Hematopoietic multipotent progenitor cell (in vitro differentiated cells): ENCODE results near the gene MIS18A. TPM values are rescaled to one million over a fixed set of nuclear protein-coding genes. Genes with fewer than 3 reads are reported as not detected.
A peak's percentile ranks its signal among the peaks of the same experiment; 100 is the strongest.
"Not testable (repeated sequence)": the region's sequence is repeated elsewhere in the genome, so short reads cannot be mapped to it uniquely, and the experiment has no call there.

Experiments used
- DNase-seq, 3 donors: peaks; one replicate each; pipeline ENCODE4 v3.0.0-alpha.2; 2011 to 2015; ENCODE audit warnings: low read depth in 2 of 3, low spot score in 2 of 3
- total RNA-seq: library from RNA; depleted of rRNA; stranded (reverse); fragments of >200 nt; gene quantifications from one replicate; pipeline ENCODE4 v1.2.3, GENCODE V29; 2012

The MIS18A gene, protein sequence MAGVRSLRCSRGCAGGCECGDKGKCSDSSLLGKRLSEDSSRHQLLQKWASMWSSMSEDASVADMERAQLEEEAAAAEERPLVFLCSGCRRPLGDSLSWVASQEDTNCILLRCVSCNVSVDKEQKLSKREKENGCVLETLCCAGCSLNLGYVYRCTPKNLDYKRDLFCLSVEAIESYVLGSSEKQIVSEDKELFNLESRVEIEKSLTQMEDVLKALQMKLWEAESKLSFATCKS
- total RNA-seq, result 11.8 TPM

DNA sequence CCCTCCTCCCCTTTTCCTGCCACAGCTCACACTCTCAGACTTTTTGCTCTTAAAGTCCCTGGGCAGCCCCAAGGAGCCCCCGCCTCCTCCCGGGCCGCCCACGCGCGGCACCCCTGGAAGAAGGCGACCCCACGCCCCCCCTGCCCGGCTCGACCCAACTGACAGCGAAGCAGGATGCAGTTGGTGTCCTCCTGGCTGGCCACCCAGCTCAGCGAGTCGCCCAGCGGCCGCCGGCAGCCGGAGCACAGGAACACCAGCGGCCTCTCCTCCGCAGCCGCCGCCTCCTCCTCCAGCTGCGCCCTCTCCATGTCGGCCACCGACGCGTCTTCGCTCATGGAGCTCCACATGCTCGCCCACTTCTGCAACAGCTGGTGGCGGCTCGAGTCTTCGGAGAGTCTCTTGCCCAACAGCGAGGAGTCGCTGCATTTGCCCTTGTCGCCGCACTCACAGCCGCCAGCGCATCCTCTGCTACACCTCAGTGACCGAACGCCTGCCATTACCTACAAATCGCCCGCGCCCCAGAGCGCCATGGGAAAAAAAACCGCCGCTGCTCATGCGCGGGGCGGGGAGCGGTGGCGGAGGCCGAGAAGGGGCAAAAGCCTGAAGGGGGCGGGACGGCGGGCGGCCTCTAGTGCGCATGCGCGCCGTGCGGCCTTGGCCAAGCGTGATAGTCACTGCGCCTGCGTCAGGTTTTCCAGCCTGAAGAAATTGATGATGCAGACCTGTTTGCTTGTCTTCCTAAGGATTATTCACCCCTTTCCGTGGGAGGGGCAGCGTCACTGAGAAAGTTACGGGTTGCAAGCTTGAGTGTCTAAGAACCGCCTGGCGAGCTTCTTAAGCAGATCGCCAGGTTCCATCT is at the start of gene MIS18A:
Gene MIS18A (minus strand): TSS at position 532 of the 859 bp plus-strand sequence. CDS start 35 bp downstream, at position 497.
- peak; percentile 95 to 96 (median 96) for DNase-seq

DNA sequence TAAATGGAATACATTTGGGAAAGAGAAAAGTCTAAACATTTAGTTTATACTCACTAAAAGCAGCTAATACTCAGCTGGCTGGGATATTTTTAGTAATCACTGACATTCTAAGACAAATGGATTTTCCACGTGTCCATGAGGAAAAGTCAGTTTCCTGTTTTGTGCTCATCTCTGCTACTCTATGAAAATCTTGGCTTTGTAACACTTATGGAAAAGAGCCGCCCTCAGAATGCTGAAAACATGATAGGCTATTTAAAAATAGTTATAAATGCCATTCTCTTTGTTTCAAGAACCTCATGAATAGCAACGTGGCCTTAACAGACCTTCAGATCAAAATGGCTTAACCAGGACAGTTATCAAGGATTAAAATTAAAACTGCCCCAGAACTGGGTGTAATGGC is 49.7 kb upstream of the MIS18A start:
- DNase-seq, result no peak

DNA sequence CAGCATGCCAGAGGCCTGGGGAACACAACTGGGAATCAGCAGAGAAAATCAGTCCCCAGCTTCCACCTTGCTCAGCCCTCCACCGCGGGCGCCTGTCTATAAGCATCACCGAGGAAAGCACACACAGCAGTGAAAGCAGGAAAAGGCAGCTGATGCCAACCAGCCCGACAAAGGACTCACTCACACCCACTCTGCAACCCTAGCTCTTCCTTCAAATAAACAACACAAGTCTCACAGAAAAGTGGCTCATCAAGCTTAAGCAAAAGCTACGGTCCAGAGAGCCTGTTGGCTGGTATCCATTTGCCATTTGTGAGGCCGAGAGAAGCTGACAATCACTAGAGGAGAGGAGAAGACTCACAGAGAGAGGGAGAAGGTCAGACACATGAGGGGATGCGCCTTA is 46.9 kb upstream of the MIS18A start:
- DNase-seq, result no peak

DNA sequence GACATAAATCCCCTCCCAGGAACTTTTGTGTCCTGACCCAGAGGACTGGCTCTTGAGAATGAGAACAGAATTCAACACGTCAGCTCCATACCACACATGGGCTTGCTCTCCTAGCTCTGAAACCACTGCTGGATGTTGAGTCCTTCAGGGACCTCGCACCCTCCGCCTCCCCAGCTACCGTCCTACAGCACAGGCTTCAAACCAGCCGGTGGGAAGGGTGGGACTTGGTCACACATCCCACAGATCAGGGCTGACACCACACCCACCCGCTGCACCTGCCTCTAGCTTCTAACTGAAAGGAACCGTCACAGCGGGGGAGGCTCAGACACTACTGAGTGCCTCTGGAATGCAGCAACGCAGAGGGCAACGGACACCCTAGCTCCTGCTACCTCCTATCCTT is 43.8 kb upstream of the MIS18A start:
- DNase-seq, result no peak

DNA sequence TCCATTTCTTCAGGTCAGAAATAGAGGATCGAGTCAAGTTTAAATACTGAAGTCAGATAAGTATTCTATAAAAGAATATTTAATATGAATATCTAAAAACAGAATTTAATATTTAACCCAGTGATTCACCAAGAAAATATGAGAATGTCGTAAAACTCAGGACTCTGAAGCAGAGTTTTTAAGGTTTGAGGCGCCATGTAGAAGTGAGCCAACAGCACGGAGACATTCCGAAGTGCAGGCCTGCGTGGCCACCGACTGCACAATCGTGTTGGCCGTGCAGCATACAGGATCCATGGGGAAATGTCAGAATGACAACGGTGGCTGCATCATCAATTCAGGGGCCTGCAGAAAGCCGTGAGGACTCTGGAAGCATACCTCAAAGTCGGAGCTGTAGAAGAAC is 43.3 kb upstream of the MIS18A start:
- DNase-seq, result no peak

DNA sequence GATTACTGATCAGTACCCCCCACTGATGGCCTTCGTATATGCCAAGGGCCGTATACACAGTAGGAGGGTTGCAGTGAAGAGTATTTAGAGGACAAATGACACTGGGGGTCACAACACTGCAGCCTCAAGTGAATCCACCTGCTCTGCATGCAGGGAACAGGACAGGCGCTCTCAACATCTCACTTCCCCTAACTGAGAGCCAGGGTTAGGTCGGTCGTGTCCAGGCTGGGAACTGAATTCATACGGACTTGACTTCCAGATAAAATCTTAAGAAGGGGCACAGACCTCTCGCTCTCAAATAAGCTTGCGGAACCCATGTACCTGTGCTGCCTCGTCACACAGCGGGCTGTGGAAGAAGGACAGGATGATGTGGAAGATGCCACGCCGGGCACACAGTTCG is 42.6 kb upstream of the MIS18A start:
- no peak for DNase-seq

DNA sequence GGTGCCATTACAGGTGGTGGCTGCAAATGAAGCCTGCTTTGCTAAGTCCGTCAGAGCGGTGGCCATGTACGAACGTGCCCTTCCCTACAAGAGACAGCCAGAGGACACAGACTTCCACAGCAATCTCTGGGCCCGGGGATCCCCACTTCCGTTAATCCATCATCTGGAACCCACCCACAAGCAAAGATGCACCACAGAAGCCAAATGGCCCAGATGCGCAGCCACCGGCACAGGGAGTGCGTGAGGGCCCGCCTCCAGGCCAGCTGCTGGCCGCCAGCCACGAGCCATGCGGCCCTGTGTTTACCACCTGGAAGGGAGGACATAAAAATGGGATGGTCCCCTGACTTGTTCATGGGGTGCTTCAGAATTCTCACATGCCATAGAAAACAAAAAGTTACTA is 41.9 kb upstream of the MIS18A start:
- no peak for DNase-seq

DNA sequence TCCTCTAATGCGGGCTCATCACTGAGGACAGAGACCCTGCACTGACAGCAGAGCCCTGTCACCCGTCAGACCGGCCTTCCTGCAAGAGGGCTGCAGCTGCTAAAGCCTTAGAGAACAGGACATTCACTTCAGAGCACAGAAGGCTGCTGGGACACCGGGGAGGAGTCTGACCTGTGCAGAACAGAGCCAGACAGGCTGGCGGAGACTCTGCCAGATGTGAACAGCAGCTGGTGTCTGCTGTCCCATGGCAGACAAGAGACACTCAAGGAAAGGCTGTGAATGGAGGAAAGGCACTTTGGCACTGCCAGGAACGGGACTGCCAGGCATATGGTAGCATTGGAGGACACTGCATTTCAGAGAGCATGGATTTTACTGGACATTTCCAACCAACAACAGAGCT is 41.2 kb upstream of the MIS18A start:
- DNase-seq, result no peak

DNA sequence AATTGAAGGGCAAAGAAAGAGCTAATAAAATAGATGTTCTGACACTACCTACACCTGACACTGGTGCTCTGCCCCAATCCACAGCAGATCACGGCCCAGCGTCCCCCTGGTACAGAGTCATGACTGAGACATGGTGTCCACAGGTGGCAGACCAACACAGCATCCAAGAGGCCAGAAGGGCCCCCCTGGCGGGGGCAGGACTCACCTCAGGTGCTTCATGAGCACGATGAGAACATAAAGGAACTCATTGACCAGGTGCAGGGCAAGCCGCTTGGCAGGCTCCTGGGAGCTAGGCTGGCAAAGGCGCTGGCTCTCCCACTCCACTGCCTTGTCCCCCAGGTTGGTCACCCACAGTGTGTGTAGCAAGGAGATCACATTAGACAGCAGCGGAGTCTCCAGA is 40.2 kb upstream of the MIS18A start:
- no peak for DNase-seq

DNA sequence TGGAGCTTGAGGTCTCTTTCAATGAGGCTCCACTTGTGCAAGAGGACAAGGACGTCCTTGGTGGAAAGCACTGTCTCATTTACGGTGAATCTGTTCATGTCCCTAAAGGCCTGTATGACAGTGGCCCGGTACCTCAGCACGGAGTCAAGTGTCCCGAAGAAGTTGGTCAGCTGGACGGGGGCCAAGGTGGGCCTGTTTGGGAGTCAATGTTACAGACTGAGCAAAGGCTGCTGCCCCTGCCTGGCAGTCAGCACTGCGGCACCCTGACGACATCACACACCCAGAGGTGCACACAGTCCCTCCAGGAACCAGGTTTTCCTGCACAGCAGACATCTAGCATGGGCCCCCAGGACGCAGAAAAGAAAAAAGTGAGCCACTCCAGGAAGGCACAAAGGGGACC is 38.9 kb upstream of the MIS18A start:
- DNase-seq, result no peak

DNA sequence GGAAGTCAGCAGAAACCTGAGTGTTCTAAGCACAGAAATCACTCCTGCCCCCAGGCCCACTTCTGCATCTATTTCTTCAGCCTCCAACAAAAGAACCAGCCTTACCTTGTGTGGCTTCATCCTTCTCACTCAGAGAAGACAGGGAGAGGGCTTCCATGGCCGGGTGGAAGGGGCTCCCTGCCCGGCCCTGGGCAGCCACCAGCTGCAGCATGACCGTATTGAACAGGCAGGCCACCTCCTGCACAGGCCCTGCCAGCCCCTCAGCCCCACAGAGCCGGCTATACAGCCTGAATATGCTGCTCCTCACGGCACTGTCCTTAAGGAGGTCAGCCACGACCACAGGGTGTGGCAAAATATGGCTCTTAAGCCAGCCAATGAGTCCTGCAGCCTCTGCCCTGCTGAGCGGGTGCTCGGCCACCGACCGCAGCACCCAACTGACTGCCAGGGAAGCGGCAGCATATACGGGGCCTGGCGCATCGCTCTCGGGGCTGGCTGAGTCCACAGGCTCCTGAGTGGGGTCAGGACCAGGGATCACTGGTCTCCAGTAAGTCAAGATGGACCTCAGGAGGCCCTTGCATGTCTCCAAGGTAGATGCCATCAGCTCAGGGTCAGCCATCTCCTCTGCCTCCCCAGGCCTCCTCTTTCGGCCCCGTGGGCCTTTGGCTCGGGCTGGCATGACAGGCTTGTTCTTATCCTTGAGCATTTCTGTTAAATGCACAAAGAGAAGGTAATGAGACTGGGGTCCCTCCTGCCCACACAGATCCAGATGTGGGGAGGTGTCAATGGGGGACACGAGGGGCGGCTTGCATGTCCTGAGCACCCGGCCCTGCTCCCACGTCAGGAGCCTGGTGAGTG is 37.7 kb upstream of the MIS18A start:
- DNase-seq, result no peak

DNA sequence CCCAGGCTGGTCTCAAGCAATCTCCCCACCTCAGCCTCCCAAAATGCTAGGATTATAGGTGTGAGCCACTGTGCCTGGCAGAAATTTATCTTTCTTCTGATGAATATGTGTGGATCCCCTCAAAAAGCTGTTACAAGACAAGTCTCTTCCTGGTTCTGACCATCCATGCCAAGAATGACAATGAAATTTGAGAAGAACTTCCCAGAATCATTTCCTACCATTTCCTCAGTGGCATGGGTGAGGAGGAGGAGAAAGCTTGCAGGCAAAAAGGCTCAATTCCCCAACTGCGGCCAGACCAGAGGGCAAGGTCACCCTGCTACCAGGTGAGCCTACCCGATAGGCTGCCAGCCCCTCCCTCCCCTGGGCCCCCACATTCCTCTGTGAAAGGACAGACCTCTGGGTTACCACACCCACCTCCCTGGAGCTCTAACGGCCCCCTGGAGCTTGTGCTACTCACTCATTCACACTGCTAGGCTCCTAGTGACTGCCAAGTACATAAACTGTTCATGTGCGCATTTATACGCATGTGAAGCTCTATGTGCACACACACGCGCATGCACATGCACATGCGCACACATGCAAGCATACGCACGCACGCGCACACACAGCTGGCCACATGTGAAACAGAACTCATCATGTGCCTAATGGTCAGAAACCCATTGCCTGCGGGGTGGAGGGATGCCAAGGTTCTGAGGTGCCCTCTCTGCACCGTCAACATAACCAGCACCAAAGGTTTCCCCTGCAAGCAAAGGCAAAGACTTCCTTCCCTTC is 36.8 kb upstream of the MIS18A start:
- no peak for DNase-seq

DNA sequence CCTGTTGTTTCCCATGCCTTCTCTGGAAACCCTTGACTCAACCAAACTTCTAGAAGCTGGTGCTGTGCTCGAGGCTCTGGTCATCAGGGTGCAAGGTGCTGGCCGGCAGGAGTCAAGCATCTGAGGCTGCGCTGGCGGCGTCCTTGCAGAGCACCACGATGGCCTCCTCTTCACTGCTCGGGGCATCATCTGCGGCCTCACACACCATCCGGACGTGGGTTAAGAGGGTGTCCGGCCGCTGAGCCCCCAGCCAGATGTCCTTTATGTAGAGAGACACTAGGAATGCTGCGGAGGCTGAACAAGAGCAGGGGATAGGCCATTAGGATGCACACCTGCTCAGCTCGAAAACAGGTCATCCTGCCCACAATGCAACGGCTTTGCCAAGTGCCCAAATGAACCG is 36.0 kb upstream of the MIS18A start:
- DNase-seq, result no peak

DNA sequence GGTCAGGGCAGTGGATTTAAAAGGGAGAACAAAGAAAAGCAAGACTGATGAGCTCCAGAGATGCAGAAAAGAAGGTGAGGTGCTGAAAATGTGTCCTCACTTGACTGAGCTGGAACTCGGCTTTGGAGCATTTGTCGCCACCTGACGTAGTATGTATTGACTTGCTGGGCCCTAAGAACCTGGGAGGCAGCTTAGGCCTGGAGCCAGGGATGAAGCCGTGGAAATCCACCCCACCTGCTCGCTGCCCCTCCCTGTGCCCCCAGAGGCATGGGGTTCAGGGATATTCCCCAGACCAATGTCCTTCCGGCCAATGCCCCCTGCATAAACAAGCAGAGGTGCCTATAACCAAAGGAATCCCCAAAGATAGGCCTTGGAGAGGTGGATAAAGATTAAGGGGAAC is 34.1 kb upstream of the MIS18A start:
- DNase-seq, result no peak

DNA sequence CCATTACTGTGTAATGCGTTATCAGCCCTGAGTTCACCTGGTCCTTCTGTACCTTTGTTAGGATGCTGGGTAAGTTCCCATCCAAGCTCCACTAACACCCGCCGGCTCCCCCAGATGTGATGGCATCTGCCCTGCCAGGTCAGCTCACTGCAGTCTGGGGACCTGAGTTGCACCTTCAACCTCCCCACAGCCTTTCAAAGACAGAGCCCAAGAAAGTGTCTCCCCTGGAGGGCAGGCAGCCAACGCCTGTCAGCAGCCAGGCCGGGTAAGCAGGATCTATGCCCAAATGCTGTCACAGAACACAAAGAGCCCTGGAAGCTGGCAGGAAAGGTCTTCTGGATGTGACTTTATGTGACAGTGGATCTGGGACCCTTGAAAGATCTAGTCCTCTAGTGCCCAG is 33.5 kb upstream of the MIS18A start:
- no peak for DNase-seq

DNA sequence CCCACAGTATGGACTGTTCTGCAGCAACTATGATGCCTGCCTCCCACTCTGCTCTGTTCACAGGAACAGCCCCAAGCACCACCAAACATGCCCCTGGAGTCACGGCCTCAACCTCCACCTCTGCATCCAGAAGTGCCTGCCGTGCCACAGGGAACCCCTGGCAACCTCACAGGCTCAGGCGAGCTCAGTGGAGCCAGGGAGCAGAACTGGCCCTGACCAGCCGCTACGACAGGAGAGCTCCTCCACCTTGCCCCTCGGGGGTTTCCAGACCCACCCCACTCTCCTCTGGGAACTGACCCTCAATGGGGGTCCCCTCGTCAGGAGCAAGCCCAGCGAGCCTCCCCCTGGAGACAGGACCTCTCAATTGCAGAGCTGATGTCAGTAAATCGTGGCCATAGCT is 32.8 kb upstream of the MIS18A start:
- DNase-seq, result no peak

DNA sequence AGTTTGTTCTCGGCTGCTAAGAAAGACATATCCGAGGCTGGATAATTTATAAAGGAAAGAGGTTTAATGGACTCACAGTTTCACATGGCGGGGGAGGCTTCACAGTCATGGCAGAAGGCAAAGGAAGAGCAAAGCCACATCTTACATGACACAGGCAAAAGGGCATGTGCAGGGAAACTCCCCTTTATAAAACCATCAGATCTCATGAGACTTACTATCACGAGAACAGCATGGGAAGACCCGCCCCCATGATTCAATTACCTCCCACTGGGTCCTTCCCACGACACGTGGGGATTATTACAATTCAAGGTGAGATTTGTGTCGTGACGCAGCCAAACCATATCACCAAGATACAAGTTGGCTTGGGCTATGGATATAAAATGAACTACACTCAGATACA is 32.1 kb upstream of the MIS18A start:
- not testable (repeated sequence) for DNase-seq

DNA sequence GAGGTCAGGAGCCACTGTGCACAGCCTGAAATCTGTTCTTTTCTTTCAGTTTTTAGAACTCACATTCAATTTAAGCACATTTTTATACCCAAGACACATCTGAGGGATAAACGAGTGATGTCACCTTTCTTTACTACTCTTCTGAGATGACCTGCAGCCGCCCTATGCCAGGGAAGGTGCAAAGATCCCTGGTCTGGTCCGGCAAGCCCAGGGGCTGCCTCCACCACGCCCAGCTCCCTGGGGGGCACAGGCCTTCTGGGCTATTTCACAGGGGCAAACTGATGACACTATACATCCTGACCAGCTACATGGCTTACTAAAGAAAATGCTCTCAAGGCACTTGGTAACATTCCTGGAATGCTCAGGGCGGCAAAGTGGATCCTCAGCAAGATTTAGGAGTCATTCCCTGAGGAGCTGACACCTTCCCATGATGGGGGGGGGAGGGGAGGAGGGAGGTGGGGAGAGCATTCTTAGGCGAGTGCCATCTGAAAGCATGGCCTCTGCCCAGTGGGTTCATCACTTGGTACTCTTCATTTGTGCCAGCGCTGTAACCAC is 31.1 kb upstream of the MIS18A start:
- no peak for DNase-seq

DNA sequence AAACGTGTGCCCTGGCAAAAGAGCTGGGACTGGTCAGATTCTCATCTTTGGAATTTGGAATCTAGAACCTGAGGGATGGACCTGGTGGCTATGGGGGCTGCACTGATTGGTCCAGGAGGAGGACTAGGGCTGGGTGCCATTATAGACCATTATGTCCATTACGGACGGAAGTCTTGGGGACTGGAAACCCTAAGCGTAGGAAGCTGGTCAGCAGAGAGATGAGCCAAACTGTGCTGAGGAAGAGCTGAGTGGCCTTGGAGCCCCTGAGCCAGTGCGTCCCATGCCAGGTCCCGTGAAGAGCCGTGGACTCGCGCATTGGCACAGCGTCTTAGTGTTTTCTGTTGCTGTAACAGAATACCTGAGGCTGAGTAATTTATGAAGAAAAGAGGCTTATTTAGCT is 29.8 kb upstream of the MIS18A start:
- DNase-seq, result no peak

DNA sequence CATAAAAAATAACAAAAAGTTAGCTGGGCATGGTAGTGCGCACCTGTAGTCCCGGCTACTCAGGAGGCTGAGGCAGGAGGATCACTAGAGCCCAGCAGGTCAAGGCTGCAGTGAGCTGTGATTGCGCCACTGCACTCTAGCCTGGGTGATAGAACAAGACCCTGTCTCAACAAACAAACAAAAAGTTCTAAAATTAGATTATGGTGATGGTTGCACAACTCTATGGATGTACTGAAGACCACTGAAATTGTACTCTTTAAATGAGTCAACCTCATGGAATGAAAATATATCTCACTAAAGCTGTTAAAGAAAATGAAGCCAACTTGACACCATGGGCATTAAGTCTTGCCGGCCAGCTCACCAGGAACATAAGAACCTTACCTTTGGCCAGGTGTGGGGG is 28.9 kb upstream of the MIS18A start:
- no peak for DNase-seq
